Kidney (tissue), 14 donors: Measurements from ENCODE around the gene SCGN. TPM values are rescaled to one million over a fixed set of nuclear protein-coding genes. Genes with fewer than 3 reads are reported as not detected.

ENCODE experiments used
- DNase-seq, 5 donors: peaks; one replicate each; pipeline ENCODE4 v3.0.0-alpha.2; 2013 to 2020
- FAIRE-seq: peaks from 2 replicates; lab custom pipeline; 2012; peaks lifted over from hg19 to GRCh38; lab: Jason Lieb, UNC
- H3K27ac ChIP-seq, 2 donors: one replicate each; pipeline ENCODE4 v1.7.0; 2013; ENCODE audit warnings: low read depth in 2 of 2, low read length in 2 of 2, inconsistent platforms in 1 of 2
- H3K27me3 ChIP-seq: one replicate; pipeline ENCODE4 v1.7.1; 2013; ENCODE audit warnings: low read length, inconsistent platforms; ENCODE audit not compliant: control insufficient read depth, insufficient read depth
- H3K36me3 ChIP-seq, 3 donors: one replicate each; pipeline versions ENCODE4 v1.7.0 to v1.7.1; 2013; ENCODE audit warnings: low read length in 3 of 3, control low read depth in 1 of 3, inconsistent platforms in 1 of 3; ENCODE audit not compliant: insufficient read depth in 3 of 3, control insufficient read depth in 2 of 3
- H3K4me1 ChIP-seq, 3 donors: one replicate each; pipeline versions ENCODE4 v1.7.0 to v1.7.1; 2013; ENCODE audit warnings: low read length in 3 of 3, inconsistent platforms in 1 of 3, low read depth in 1 of 3; ENCODE audit not compliant: control insufficient read depth in 2 of 3, insufficient read depth in 2 of 3
- H3K4me3 ChIP-seq, 3 donors: one replicate each; pipeline versions ENCODE4 v1.7.0 to v1.8.1; 2013; ENCODE audit warnings: low read length in 3 of 3, control low read depth in 1 of 3, inconsistent platforms in 1 of 3
- H3K9ac ChIP-seq, 3 donors: one replicate each; pipeline versions ENCODE4 v1.7.0 to v1.7.1; 2013; ENCODE audit warnings: low read length in 3 of 3, control low read depth in 1 of 3, inconsistent platforms in 1 of 3
- H3K9me3 ChIP-seq, 3 donors: one replicate each; pipeline versions ENCODE4 v1.7.0 to v1.7.1; 2013; ENCODE audit warnings: low read length in 3 of 3, control low read depth in 1 of 3, inconsistent platforms in 1 of 3; ENCODE audit not compliant: control insufficient read depth in 2 of 3, insufficient read depth in 1 of 3
- CTCF ChIP-seq: IDR thresholded peaks from 3 replicates; pipeline ENCODE4 v1.5.1; 2012; ENCODE audit warnings: mild to moderate bottlenecking, moderate library complexity, borderline replicate concordance; ENCODE audit not compliant: insufficient read depth; ENCODE audit errors: extremely low read depth
- intact Hi-C: fragments of 100-400 bp; cut with DNase I; formaldehyde crosslinking; loops from one replicate; pipeline ENCODE4 v1.11.1; 2022
- polyA plus RNA-seq: library from polyadenylated mRNA; stranded (reverse); fragments of 350-450 nt; fragmentation: Illumina TruSeq; extraction: RNeasy Lipid Tissue Mini Kit (QIAGEN cat#74804); gene quantifications from one replicate; pipeline ENCODE4 v1.2.3, GENCODE V29; 2014; ENCODE audit warnings: low read depth, low replicate concordance; ENCODE audit not compliant: insufficient read depth
- total RNA-seq: library from RNA; stranded (reverse); fragmentation: NEBNext Ultra II Directional; extraction: Animal tissue kit (Norgen Biotek cat#: 25700); gene quantifications from one replicate; pipeline ENCODE4 v1.2.1, GENCODE V29; 2021
- donor health status: control.
- donor health status: control.
- donor health status: control.
- donor health status: control.
- donor health status: control.
- donor health status: DM: yes; HTN: yes; CAD: no.
- donor health status: Normal renal cell carcinoma (clear cell type).

SCGN gene
- total and polyA plus RNA-seq, 2 donors from 2014 or later, result 0.90 to 8.7 TPM

GRCh38 chr6:25685251-25685650 is 33.2 kb downstream of the SCGN start:
- TF ChIP-seq CTCF, result no peak
- DNase-seq (no peak), FAIRE-seq (no peak)
- Histone ChIP-seq H3K27ac (no peak overlapping the region), H3K27me3 (no peaks in the 10 kb centered on the region), H3K9me3 (no peaks in the 10 kb centered on the region), H3K36me3 (no peaks in the 10 kb centered on the region), H3K9ac (no peak overlapping the region), H3K4me1 (no peaks in the 10 kb centered on the region), H3K4me3 (no peak overlapping the region)
- intact Hi-C loops, result no loop called here

- H3K9me3 ChIP-seq, result no peaks in the 10 kb centered on the region
- no peaks in the 10 kb centered on the region for H3K4me1 ChIP-seq
- TF ChIP-seq CTCF, result no peak
- H3K27ac ChIP-seq, result no peak overlapping the region
- no peak overlapping the region for H3K4me3 ChIP-seq
- FAIRE-seq (no peak), DNase-seq (no peak)
- intact Hi-C loops, result no loop called here
- H3K9ac ChIP-seq, result no peak overlapping the region
- H3K36me3 ChIP-seq, result no peaks in the 10 kb centered on the region
- H3K27me3 ChIP-seq, result no peaks in the 10 kb centered on the region
Observed at GRCh38 chr6:25685896-25686295, 33.9 kb downstream of the SCGN start.

- Histone ChIP-seq H3K4me3 (no peak overlapping the region), H3K9ac (no peak overlapping the region), H3K27me3 (no peaks in the 10 kb centered on the region), H3K9me3 (no peaks in the 10 kb centered on the region), H3K36me3 (no peaks in the 10 kb centered on the region), H3K27ac (no peak overlapping the region), H3K4me1 (no peaks in the 10 kb centered on the region)
- DNase-seq (no peak), FAIRE-seq (no peak)
- TF ChIP-seq CTCF, result no peak
- intact Hi-C loops, result no loop called here
Observed at GRCh38 chr6:25686856-25687255, 34.8 kb downstream of the SCGN start.

GRCh38 chr6:25689966-25690365 is 38.0 kb downstream of the SCGN start:
- H3K27ac ChIP-seq, result no peak overlapping the region
- no peak for TF ChIP-seq CTCF
- no peaks in the 10 kb centered on the region for H3K4me1 ChIP-seq
- H3K4me3 ChIP-seq, result no peak overlapping the region
- no peaks in the 10 kb centered on the region for H3K36me3 ChIP-seq
- FAIRE-seq, result no peak
- intact Hi-C loops, result no loop called here
- H3K27me3 ChIP-seq, result no peaks in the 10 kb centered on the region
- DNase-seq, result no peak
- no peaks in the 10 kb centered on the region for H3K9me3 ChIP-seq
- H3K9ac ChIP-seq, result no peak overlapping the region
